Posterior cingulate gyrus (tissue), 11 donors: ENCODE data around the gene SURF1.

ENCODE experiments used
- DNase-seq, 10 donors: peaks; one replicate each; pipeline versions ENCODE4 v3.0.0 to v3.0.0-alpha.2; 2020 to 2021; ENCODE audit warnings: mixed read lengths in 3 of 10
- intact Hi-C: fragments of 100-400 bp; cut with DNase I; formaldehyde crosslinking; loops from one replicate; pipeline ENCODE4 v1.15.1; 2023

Gene SURF1

GRCh38 chr9:133367778-133368177 is 11.5 kb upstream of the SURF1 start:
- DNase-seq = no peak
- intact Hi-C loops = no loop called here

- DNase-seq = no peak
- intact Hi-C loops = no loop called here
Measured at GRCh38 chr9:133367221-133367620, 10.9 kb upstream of the SURF1 start.

GRCh38 chr9:133366435-133366834 is 10.1 kb upstream of the SURF1 start:
- DNase-seq = no peak
- intact Hi-C loops = no loop called here

GRCh38 chr9:133362359-133363044 is 6.2 kb upstream of the SURF1 start:
- intact Hi-C loops = no loop called here
- no peak for DNase-seq

GRCh38 chr9:133361507-133362092 is 5.3 kb upstream of the SURF1 start:
- DNase-seq = no peak
- intact Hi-C loops = no loop called here

- DNase-seq = no peak
Measured at GRCh38 chr9:133360400-133361393, 4.4 kb upstream of the SURF1 start.

GRCh38 chr9:133359399-133360175 is 3.3 kb upstream of the SURF1 start:
- intact Hi-C loops = loop anchor here (5.0 to 10.0 kb wide), 2 partner anchors 55 to 118 kb away; partner anchors contain the start of genes REXO4 and SLC2A6
- DNase-seq = peak in 1 of 10 donors; percentile 85

More at GRCh38 chr9:133360400-133361393, 4.4 kb upstream of the SURF1 start:
- intact Hi-C loops = no loop called here

- intact Hi-C loops = loop anchor here (5.0 to 10.0 kb wide), 2 partner anchors 57 to 120 kb away; partner anchors contain the start of genes REXO4 and SLC2A6
- no peak for DNase-seq
Measured at GRCh38 chr9:133357656-133358055, 1.4 kb upstream of the SURF1 start.

GRCh38 chr9:133355881-133356357 is 368 bp downstream of the SURF1 start:
- peak in 2 of 10 donors; percentile 25 to 82 for DNase-seq
- intact Hi-C loops = loop anchor here (5.0 to 10.0 kb wide), 2 partner anchors 59 to 121 kb away; partner anchors contain the start of genes REXO4 and SLC2A6

GRCh38 chr9:133354766-133355165 is 1.5 kb downstream of the SURF1 start:
- intact Hi-C loops = loop anchor here (5.0 to 10.0 kb wide), 2 partner anchors 60 to 123 kb away; partner anchors contain the start of genes REXO4 and SLC2A6
- DNase-seq = no peak

GRCh38 chr9:133353548-133353947 is 2.7 kb downstream of the SURF1 start:
- peak in 2 of 10 donors; percentile 18 to 55 for DNase-seq
- intact Hi-C loops = loop anchor here (10.0 kb wide), 1 partner anchor 61 kb away; the partner anchor contains the start of gene REXO4

- intact Hi-C loops = loop anchor here (10.0 kb wide), 1 partner anchor 62 kb away; the partner anchor contains the start of gene REXO4
- peak in 2 of 10 donors; percentile 18 to 32 for DNase-seq
Measured at GRCh38 chr9:133352635-133353340, 3.5 kb downstream of the SURF1 start.

- intact Hi-C loops = loop anchor here (10.0 kb wide), 1 partner anchor 63 kb away; the partner anchor contains the start of gene REXO4
- peak in 3 of 10 donors; percentile 69 to 84 (median 78) for DNase-seq
Measured at GRCh38 chr9:133351908-133352634, 4.2 kb downstream of the SURF1 start.

GRCh38 chr9:133351526-133351907 is 4.8 kb downstream of the SURF1 start:
- peak in 1 of 10 donors; percentile 44 for DNase-seq
- intact Hi-C loops = loop anchor here (10.0 kb wide), 1 partner anchor 63 kb away; the partner anchor contains the start of gene REXO4

GRCh38 chr9:133349965-133350616 is 6.2 kb downstream of the SURF1 start:
- DNase-seq = peak in 2 of 10 donors; percentile 19 to 43
- intact Hi-C loops = loop anchor here (10.0 kb wide), 1 partner anchor 65 kb away; the partner anchor contains the start of gene REXO4

- intact Hi-C loops = no loop called here
- peak in 2 of 10 donors; percentile 62 to 82 for DNase-seq
Measured at GRCh38 chr9:133348718-133349573, 7.3 kb downstream of the SURF1 start.
